Hematopoietic multipotent progenitor cell treated with erythropoietin and hydrocortisone succinate and interleukin-3 and kit ligand, for 6 days (in vitro differentiated cells): Measurements from ENCODE around the gene TMEM116.

Experiments
- DNase-seq: peaks from one replicate; pipeline ENCODE4 v3.0.0-alpha.2; 2015

The TMEM116 gene

DNA sequence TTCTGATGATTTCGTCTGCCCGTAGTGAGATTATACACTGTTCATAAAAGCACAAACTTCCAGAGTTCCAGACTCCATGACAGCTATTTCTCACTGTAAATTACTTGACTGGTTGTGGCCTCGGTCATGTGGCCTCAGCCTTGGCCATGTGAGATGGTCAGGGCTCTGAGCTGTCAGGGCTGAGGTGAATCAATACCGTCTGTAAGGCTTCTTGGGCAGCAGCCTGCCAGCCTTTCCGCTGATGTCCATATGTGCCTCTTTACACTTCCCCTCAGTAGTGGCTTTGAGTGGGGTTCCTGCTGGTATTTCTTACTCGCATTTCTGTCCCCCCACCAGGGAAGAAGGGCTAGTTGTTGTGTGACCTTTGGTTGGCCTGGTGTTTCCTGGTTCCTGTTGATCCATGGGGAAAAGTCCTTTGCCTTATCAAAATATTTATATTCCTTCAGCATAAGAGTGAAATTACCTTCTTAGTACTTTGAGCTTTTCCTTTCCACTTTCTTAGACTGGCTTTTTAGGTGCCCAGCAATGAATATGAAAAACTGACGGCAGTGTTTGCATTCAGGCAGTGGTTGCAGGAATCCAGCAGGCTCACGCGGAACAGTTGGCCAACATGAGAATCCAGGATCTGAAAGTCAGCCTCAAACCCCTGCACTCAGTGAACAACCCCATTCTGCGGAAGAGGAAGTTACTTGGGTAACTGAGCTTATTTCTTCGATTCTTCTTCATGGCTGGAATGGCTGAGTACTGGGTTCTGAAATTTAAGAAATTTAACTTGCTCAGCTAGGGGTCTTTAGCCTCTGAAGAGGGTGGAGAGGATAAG is 124.8 kb downstream of the TMEM116 start:
- no peak for DNase-seq

DNA sequence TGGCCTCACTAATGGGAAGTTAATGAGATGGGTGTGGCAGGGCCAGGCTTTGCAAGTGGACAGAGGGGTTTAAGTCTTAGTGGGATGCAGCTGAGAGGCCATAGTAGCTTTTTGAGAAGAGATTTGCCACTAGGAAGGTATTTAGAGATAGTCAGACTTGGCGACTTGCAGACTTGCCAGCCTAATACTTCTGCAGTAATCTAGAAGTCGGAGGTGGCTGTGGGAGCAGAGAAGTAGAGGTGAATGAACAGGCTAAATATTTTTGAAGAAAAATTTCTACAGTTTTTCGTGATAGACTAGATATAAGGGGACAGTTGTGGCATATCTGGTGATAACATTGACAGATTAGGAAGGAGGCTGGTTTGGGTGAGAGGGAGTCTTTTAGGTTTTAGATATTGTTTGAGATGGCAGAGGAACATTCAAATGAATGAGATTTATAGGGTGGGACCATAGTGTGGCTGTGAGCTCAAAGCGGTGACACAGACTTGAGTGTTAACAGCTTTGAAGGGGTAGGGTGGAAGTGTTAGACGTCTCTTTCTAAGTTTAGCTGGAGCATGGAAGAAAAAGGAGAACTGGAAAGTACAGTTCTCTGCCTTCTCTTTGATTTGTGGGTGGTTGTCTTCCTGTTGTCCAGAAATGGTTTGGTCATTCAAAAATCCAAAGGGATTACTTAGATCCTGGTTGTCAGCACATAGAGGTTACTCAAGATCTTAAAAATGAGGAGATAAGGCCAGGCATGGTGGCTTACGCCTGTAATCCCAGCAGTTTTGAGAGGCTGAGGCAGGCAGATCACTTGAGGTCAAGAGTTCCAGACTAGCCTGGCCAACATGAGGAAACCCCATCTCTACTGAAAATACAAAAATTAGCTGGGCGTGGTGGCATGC is 126.1 kb downstream of the TMEM116 start:
- DNase-seq, result no peak

DNA sequence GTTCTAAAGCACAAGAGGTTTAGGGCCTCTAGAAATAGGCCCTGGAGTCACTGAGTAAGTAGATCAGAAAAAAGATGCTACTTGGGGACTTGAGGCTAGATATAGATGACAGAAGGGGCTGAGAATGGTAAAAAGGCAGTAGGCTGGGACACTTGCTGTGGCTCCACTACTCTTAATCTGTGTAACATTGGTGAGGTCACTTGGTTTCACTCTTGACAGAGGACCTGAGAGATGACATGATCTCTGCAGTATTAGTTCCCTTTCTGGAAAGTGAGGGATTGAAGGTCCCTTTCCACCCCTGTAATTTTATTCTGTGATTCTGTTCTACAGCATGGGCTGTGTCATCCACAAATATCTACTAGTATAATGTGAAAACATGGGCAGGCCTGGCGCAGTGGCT is 131.2 kb downstream of the TMEM116 start:
- DNase-seq, result no peak
